ENCODE results near the gene LONP2. TPM values are rescaled to one million over a fixed set of nuclear protein-coding genes. Genes with fewer than 3 reads are reported as not detected.

LONP2 gene
- total RNA-seq, 1 experiment from 2014 or later: 55.6 TPM

- Mint-ChIP-seq H3K36me3 (ENCODE audit: insufficient read depth, unreplicated experiment) (no peaks in the 10 kb centered on the region), H3K4me1 (ENCODE audit: insufficient read depth, unreplicated experiment) (peaks cover 18% of the 10 kb centered on the region), H3K27me3 (ENCODE audit: insufficient read depth, unreplicated experiment) (no peaks in the 10 kb centered on the region), H3K27ac (ENCODE audit: low read depth, unreplicated experiment) (peak within 1 kb of the TSS; percentile 94), H3K4me3 (ENCODE audit: unreplicated experiment) (peak within 1 kb of the TSS; percentile 88), H3K9me3 (ENCODE audit: unreplicated experiment) (no peaks in the 10 kb centered on the region)
- TF ChIP-seq CTCF (IDR thresholded peaks at IDR 0.05; ENCODE audit: unreplicated experiment): no peak
- peak; percentile 83 for DNase-seq (ENCODE audit: unreplicated experiment)
- ChIA-PET POLR2A (interaction anchor here (0.5 to 5.8 kb wide), 22 partner anchors 8 to 272 kb away, joined by 3 to 157 read pairs (median 4); partner anchors contain the start of gene LONP2), CTCF (interaction anchor here (1.2 kb wide), 1 partner anchor 142 kb away, joined by 8 read pairs; no protein-coding TSS in a partner anchor)
- no TSS peak for BruUV-seq (replicated peaks)
- intact Hi-C loops (cut with micrococcal nuclease): loop anchor here (1.0 to 10.0 kb wide), 2 partner anchors 32 to 59 kb away; no protein-coding TSS in a partner anchor
Observed at GRCh38 chr16:48385253-48386150, 141.4 kb downstream of the LONP2 start, which contains the start of gene SIAH1. SIAH1 (minus strand) TSS chr16:48385413; CDS start chr16:48362428, 22,985 bp downstream.

DNA sequence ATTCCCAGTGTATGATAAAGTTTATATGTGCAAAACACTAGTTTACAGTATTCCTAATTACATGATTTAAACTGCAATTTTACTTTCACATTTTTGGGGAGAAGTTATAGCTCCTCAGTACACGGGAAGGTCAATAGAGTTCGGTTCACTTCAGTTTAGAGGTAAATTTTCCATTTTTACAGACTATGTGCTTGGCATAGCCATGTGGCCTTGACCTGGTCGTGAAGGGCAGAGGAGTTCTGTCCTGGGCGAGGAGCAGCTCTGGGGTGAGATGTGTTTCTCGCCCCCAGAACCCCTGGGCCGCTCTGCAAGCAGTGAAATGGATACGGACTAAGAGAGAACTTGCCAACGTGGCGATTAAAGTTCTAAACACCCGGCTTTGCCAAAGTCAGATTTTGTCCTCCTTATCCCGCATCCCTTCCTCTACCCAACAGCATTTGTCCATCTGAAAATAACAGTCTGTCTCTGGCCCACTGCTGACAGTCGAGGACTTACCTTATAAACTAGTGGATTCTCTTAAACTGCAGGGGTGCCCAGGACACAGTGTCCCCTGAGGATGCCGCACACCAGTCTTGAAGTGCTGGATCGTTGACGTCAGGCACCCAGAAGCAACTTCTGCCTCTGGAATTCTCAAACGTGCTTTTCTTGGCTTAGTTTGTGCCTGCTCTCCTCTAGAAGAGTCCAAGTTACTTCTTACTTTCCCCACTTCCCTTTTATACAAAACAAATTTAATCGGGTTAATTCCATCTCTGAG lies 142.6 kb downstream of the LONP2 start:
- no peaks in the 10 kb centered on the region for H3K27me3 Mint-ChIP-seq (ENCODE audit: insufficient read depth, unreplicated experiment)
- H3K36me3 Mint-ChIP-seq (ENCODE audit: insufficient read depth, unreplicated experiment): no peaks in the 10 kb centered on the region
- TF ChIP-seq CTCF (IDR thresholded peaks at IDR 0.05; ENCODE audit: unreplicated experiment): no peak
- CTCF ChIA-PET: interaction anchor here (0.5 to 1.2 kb wide), 3 partner anchors 15 to 140 kb away, joined by 3 to 8 read pairs (median 3); no protein-coding TSS in a partner anchor
- peaks cover 8% of the 10 kb centered on the region for H3K4me1 Mint-ChIP-seq (ENCODE audit: insufficient read depth, unreplicated experiment)
- no peak overlapping the region for H3K4me3 Mint-ChIP-seq (ENCODE audit: unreplicated experiment)
- POLR2A ChIA-PET: interaction anchor here (1.7 to 5.8 kb wide), 4 partner anchors 10 to 71 kb away, joined by 6 to 157 read pairs (median 22); no protein-coding TSS in a partner anchor
- intact Hi-C loops (cut with micrococcal nuclease): loop anchor here (10.0 kb wide), 1 partner anchor 58 kb away; no protein-coding TSS in a partner anchor
- DNase-seq (ENCODE audit: unreplicated experiment): no peak
- no peak overlapping the region for H3K27ac Mint-ChIP-seq (ENCODE audit: low read depth, unreplicated experiment)
- no TSS peak for BruUV-seq (replicated peaks)
- H3K9me3 Mint-ChIP-seq (ENCODE audit: unreplicated experiment): no peaks in the 10 kb centered on the region

DNA sequence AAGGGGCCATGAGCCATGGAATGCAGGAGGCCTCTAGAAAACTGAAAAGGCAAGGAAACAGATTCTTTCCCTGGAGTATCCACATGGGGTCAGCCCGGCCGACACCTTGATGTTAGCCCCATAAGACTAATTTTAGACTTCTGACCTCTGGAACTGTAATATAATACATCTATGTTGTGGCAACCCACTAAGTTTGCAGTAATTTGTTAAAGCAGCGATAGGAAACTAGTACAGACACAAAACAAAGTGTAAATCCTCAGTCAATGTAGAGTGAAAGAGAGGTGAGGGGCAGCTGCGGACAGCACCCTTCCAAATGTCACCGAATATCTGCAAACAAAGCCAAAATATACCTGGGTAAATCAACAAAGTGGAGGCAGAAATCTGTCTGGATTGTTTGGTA lies 148.3 kb downstream of the LONP2 start:
- intact Hi-C loops (cut with micrococcal nuclease): no loop called here
- no peak overlapping the region for H3K4me3 Mint-ChIP-seq (ENCODE audit: unreplicated experiment)
- DNase-seq (ENCODE audit: unreplicated experiment): no peak
- ChIA-PET CTCF (no interaction called here), POLR2A (no interaction called here)
- no peak overlapping the region for H3K27ac Mint-ChIP-seq (ENCODE audit: low read depth, unreplicated experiment)
- TF ChIP-seq CTCF (IDR thresholded peaks at IDR 0.05; ENCODE audit: unreplicated experiment): no peak
- H3K27me3 Mint-ChIP-seq (ENCODE audit: insufficient read depth, unreplicated experiment): no peaks in the 10 kb centered on the region
- no peaks in the 10 kb centered on the region for H3K36me3 Mint-ChIP-seq (ENCODE audit: insufficient read depth, unreplicated experiment)
- no peaks in the 10 kb centered on the region for H3K4me1 Mint-ChIP-seq (ENCODE audit: insufficient read depth, unreplicated experiment)
- H3K9me3 Mint-ChIP-seq (ENCODE audit: unreplicated experiment): no peaks in the 10 kb centered on the region
- BruUV-seq (replicated peaks): no TSS peak

Data from MCF 10A (cell line).